Uterus (tissue), 2 donors: ENCODE results near the gene NEK5.

Experiments
- POLR2A ChIP-seq, 2 donors: fragments of 450-650 bp; IDR thresholded peaks; one replicate each; pipeline ENCODE4 v1.6.1; 2016; ENCODE audit warnings: antibody characterized with exemption in 2 of 2, mild to moderate bottlenecking in 1 of 2, moderate library complexity in 1 of 2
- TF ChIP-seq, protein P1 (sequence below), 4 experiments: fragments of 200-600 bp in 2 of 4; fragments of 450-650 bp in 2 of 4; sonication (generic) in 2 of 4; IDR thresholded peaks; one replicate each; pipeline ENCODE4 v1.5.1; 2016 to 2019; ENCODE audit warnings: antibody characterized with exemption in 4 of 4, mild to moderate bottlenecking in 2 of 4, moderate library complexity in 1 of 4

- TF ChIP-seq, protein P1, sequence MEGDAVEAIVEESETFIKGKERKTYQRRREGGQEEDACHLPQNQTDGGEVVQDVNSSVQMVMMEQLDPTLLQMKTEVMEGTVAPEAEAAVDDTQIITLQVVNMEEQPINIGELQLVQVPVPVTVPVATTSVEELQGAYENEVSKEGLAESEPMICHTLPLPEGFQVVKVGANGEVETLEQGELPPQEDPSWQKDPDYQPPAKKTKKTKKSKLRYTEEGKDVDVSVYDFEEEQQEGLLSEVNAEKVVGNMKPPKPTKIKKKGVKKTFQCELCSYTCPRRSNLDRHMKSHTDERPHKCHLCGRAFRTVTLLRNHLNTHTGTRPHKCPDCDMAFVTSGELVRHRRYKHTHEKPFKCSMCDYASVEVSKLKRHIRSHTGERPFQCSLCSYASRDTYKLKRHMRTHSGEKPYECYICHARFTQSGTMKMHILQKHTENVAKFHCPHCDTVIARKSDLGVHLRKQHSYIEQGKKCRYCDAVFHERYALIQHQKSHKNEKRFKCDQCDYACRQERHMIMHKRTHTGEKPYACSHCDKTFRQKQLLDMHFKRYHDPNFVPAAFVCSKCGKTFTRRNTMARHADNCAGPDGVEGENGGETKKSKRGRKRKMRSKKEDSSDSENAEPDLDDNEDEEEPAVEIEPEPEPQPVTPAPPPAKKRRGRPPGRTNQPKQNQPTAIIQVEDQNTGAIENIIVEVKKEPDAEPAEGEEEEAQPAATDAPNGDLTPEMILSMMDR (IDR thresholded peaks at IDR 0.05), result no peak
- TF ChIP-seq POLR2A (IDR thresholded peaks at IDR 0.05), result no peak
These were observed 133.0 kb downstream of the NEK5 start for GRCh38 chr13:51995677-51996551.
